HG02759 (cell line): ENCODE results near the gene NLE1.
"Not testable (repeated sequence)": the region's sequence is repeated elsewhere in the genome, so short reads cannot be mapped to it uniquely, and the experiment has no call there.

Source experiments
- ATAC-seq: cut with Tn5 transposase; IDR thresholded peaks from one replicate; pipeline ENCODE4 v1.9.1; 2021; ENCODE audit warnings: mild to moderate bottlenecking, moderate library complexity; ENCODE audit not compliant: unreplicated experiment

Gene NLE1

GRCh38 chr17:35141681-35142466 lies at the start of gene NLE1:
TSS of gene NLE1 (minus strand) at chr17:35142303. CDS start at chr17:35142275, 28 bp downstream.
- ATAC-seq = peak; percentile 93

DNA sequence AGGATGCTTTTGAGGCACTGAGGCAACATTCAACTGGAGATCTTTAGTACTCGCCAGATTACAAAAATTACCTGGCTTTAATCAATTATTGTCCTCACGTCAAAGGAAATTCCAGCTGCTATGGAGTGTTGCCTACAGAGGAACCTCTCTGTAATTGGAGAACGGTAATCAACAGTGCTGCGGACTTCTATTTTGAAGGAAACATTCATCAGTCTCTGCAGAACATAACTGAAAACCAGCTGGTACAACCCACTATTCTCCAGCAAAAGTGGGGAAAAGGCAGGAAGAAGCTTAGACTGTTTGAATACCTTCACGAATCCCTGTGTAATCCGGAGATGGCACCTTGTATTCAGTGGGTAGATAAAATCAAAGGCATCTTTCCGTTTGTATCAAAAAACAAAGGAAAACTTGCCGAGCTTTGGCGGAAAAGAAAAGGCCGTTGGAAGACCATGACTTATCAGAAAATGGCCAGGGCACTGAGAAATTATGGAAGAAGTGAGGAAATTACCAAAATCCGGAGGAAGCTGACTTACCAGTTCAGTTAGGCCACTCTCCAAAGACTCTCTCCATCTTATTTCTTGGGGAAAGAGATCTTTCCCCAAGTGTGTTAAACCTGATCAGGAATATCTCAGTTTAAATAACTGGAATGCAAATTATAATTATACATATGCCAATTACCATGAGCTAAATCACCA lies 49.0 kb upstream of the NLE1 start:
- ATAC-seq = no peak

DNA sequence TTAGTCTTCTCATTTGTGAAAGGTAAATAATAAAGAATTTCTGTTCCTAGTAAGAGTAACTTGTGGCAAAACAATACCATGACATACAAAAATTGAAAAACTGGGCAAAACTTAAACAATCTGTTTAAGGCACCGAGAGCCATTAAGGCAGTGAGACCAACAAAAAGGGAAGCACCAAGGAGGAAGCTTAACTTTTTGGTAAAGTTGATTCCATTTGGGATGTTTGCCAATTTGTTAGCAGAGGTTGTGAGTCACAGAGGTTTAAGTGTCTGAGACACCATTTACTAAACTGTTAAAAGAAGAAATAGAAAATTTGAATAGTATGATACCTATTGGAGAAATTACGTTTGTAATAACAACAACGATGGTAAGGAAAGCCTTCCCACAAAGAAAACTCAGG lies 47.2 kb upstream of the NLE1 start:
- ATAC-seq = no peak

- no peak for ATAC-seq
These were observed 46.0 kb upstream of the NLE1 start for GRCh38 chr17:35188111-35188510.

DNA sequence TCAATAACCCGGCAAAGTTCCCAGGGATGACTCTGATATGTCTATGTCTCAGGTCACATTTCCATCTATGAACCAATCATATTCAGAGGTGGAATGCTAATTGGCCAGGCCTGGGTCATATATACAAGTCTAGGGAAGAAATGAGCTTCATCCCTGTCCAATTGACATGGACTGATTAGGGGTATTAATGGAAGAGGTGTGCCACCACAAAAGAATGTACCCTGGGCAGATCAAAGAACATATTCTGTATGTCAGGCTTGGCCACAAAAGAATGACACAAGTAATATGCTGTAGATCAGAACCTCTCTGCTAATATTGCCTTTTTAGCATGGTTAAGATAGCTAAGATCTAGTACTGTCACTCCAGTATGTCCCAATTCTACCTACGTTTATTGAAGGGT lies 45.4 kb upstream of the NLE1 start:
- ATAC-seq = no peak

DNA sequence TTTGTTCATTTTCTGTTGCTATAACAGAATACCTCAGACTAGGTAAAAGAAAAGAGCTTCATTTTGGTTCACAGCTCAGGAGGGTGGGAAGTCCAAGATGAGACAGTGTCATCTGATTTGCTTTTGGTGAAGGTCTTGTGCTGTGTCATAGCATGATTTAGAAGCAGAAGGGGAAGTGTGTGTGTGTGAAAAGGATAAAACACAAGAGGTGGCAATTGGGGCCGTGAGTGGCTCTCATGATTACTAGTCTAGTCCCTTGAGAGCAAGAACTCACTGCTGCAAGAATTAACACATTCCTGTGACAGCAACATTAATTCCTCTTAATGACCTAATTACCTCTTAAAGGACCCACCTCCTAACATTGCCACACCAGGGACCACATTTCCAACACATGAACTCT lies 43.7 kb upstream of the NLE1 start:
- ATAC-seq = no peak

DNA sequence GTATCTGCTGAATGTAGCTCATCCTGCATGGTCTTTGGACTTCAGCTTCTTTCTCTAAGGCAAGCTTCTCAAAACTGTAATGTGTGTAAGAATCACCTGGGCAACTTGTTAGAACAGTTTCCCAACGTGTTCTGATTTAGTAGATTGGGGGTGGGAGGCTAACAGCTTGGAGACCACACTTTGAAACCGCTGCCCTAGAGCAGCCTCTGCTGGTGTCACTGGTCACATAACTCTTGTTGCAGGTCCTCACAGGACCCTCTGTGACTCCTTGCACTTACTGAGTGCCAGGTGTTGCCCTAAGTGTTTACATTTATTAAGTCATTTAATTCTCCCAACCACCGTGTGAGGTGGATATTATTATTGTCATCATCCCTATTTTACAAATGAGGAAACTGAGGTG lies 42.2 kb upstream of the NLE1 start:
- no peak for ATAC-seq

DNA sequence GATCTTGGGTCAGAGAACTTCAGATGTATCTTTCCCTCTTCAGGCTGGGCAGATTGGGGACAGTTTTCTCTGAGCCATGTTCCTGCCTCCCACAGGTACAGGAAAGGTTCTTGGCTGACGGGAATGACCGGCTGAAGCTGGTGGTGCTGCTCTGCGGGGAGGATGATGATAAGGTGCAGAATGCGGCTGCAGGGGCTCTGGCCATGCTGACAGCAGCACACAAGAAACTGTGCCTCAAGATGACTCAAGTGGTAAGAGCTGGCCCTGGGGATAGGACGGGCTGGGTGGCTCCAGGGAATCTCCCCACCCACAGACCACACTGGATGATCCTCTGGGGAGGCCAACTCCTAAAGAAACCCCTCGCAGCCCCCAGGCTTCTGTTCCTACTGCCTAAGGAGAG lies 41.2 kb upstream of the NLE1 start:
- no peak for ATAC-seq

- ATAC-seq = not testable (repeated sequence)
These were observed 37.3 kb upstream of the NLE1 start for GRCh38 chr17:35179379-35179778.

DNA sequence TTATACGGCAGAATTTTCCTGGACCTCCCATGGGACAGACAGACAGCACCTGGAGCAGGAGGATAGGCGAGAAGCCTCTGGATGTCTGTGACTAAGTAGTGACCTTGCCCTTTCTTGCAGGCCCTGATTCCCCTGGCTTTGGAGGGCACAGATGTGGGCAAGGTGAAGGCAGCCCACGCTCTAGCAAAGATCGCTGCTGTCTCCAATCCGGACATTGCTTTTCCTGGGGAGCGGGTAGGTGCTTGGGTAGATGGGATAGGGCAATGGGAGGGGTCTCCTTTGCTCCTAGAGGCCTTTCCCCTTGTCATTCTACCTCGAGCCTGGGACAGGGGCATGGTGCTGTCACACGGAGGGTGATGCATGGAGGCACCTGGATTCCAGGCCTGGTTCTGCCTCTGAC lies 34.8 kb upstream of the NLE1 start:
- no peak for ATAC-seq

DNA sequence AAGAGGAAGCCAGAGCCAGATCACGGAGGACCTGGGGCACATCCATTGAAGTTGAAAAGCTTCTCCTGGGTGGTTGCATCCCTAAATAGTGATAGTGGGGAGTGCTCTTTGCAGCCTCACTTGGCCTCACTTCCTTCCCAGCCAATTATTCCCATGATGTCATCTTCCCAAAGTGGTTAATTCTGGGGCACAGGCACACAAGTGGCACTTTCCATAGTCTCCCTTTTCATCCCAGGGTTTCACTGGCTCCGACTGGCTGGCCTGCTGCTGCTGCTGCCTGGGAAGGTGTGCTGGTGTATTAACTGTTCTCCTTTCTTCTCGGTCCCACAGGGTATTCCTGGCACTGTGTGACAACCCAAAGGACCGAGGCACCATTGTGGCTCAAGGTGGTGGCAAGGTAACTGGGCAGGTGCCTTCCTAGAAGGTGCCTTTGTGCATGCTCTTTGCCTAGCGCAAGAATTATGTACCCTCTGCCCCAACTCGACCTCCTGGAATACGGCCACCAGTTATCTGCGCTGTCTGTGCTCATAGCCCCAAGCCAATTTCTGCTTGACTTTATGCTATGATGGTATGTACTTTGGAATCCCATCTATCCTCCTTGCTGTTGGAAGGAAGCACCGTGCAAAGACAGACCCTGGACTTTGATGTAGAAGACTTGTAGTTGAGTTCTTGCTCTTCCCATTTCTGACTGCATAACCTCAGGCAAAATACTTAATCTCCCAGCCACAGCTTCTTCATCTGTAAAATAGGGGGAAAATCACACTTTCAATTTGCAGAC lies 33.7 kb upstream of the NLE1 start:
- no peak for ATAC-seq

DNA sequence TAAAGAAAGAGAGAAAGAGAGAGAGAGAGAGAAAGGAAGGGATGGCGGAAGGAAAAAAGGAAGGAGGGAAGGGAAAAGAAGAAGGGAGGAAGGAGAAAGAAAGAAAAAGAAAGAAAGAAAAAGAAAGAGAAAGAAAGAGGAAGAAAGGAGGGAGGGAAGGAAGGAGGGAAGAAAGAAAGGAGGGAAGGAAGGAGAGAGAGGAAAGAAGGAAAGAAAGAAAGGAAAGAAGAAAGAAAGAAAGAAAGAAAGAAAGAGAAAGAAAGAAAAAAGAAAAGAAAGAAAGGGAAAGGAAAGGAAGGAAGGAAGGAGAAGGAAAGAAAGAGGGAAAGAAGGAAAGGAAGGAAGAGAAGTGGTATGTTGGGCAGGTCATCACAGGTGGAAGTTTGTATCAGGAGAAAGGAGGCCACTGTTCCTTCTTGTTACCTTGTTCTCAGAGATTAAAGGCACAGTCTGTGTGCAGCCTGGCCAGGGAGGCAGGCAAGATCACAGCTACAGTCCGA lies 32.8 kb upstream of the NLE1 start:
- ATAC-seq = no peak

DNA sequence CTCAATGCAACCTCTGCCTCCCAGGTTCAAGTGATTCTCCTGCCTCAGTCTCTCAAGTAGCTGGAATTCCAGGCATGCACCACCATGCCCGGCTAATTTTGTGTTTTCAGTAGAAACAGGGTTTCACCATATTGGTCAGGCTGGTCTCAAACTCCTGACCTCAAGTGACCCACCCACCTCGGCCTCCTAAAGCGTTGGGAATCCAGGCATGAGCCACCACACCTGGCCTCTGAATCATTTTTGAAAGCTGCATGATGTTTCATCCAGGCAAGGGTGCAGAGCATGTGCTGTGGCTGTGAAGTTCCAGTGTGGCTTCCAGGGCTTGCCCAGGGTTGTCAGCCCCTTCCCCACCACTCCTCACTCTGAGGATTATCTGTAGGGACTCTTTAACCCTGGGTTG lies 30.2 kb upstream of the NLE1 start:
- not testable (repeated sequence) for ATAC-seq

GRCh38 chr17:35171834-35172233 lies 29.7 kb upstream of the NLE1 start:
- no peak for ATAC-seq

- ATAC-seq = no peak
These were observed 29.1 kb upstream of the NLE1 start for GRCh38 chr17:35170968-35171771.

- no peak for ATAC-seq
These were observed 27.8 kb upstream of the NLE1 start for GRCh38 chr17:35169835-35170363.

GRCh38 chr17:35167666-35168065 lies 25.6 kb upstream of the NLE1 start:
- ATAC-seq = no peak

GRCh38 chr17:35167046-35167445 lies 24.9 kb upstream of the NLE1 start:
- no peak for ATAC-seq

GRCh38 chr17:35166526-35166925 lies 24.4 kb upstream of the NLE1 start:
- ATAC-seq = no peak

GRCh38 chr17:35164716-35165115 lies 22.6 kb upstream of the NLE1 start:
- ATAC-seq = no peak
